CD4-positive, alpha-beta T cell treated with Interleukin-10 for 1 hour (primary cell): ENCODE data around the gene IL1RAP.

Experiments
- DNase-seq: peaks from one replicate; pipeline ENCODE4 v3.0.0-alpha.2; 2020

The IL1RAP gene

GRCh38 chr3:190581041-190581541 is 67.2 kb downstream of the IL1RAP start:
- no peak for DNase-seq

- DNase-seq, result no peak
These were observed 68.8 kb downstream of the IL1RAP start for GRCh38 chr3:190582667-190583066.

- DNase-seq, result peak; percentile 23
These were observed 72.1 kb downstream of the IL1RAP start for GRCh38 chr3:190585805-190586630.

- peak; percentile 15 for DNase-seq
These were observed 72.7 kb downstream of the IL1RAP start for GRCh38 chr3:190586631-190587011.

GRCh38 chr3:190588570-190588969 is 74.7 kb downstream of the IL1RAP start:
- no peak for DNase-seq

GRCh38 chr3:190589326-190589725 is 75.4 kb downstream of the IL1RAP start:
- DNase-seq, result no peak

GRCh38 chr3:190591080-190591479 is 77.2 kb downstream of the IL1RAP start:
- DNase-seq, result no peak

GRCh38 chr3:190593075-190593474 is 79.2 kb downstream of the IL1RAP start:
- DNase-seq, result no peak

- no peak for DNase-seq
These were observed 80.3 kb downstream of the IL1RAP start for GRCh38 chr3:190594171-190594570.

- DNase-seq, result no peak
These were observed 81.4 kb downstream of the IL1RAP start for GRCh38 chr3:190595179-190595795.

GRCh38 chr3:190595807-190596206 is 81.9 kb downstream of the IL1RAP start:
- no peak for DNase-seq

- no peak for DNase-seq
These were observed 82.7 kb downstream of the IL1RAP start for GRCh38 chr3:190596349-190597285.

GRCh38 chr3:190597291-190597690 is 83.4 kb downstream of the IL1RAP start:
- no peak for DNase-seq

- no peak for DNase-seq
These were observed 87.7 kb downstream of the IL1RAP start for GRCh38 chr3:190601622-190602021.

- no peak for DNase-seq
These were observed 91.5 kb downstream of the IL1RAP start for GRCh38 chr3:190605385-190605784.

- no peak for DNase-seq
These were observed 92.7 kb downstream of the IL1RAP start for GRCh38 chr3:190606596-190606995.

GRCh38 chr3:190607021-190607420 is 93.1 kb downstream of the IL1RAP start:
- DNase-seq, result no peak

- DNase-seq, result no peak
These were observed 95.1 kb downstream of the IL1RAP start for GRCh38 chr3:190608850-190609589.

- no peak for DNase-seq
These were observed 100.6 kb downstream of the IL1RAP start for GRCh38 chr3:190614226-190615059.

GRCh38 chr3:190615060-190615384 is 101.1 kb downstream of the IL1RAP start:
- DNase-seq, result no peak

- no peak for DNase-seq
These were observed 101.7 kb downstream of the IL1RAP start for GRCh38 chr3:190615607-190616006.

GRCh38 chr3:190616637-190617036 is 102.8 kb downstream of the IL1RAP start:
- DNase-seq, result no peak
